Mucosa of rectum (tissue), 2 donors: ENCODE measurements around the gene HTR3A.

Experiments
- H3K27ac ChIP-seq, 2 donors: one replicate each; pipeline ENCODE4 v1.7.0; 2013; ENCODE audit warnings: inconsistent platforms in 2 of 2, low read depth in 2 of 2, low read length in 2 of 2
- H3K27me3 ChIP-seq, 2 donors: one replicate each; pipeline ENCODE4 v1.7.0; 2013; ENCODE audit warnings: low read length in 2 of 2; ENCODE audit not compliant: control insufficient read depth in 2 of 2, insufficient read depth in 2 of 2
- H3K36me3 ChIP-seq, 2 donors: one replicate each; pipeline ENCODE4 v1.7.0; 2013; ENCODE audit warnings: low read length in 2 of 2; ENCODE audit not compliant: control insufficient read depth in 2 of 2, insufficient read depth in 2 of 2
- H3K4me1 ChIP-seq, 2 donors: one replicate each; pipeline ENCODE4 v1.7.0; 2013; ENCODE audit warnings: low read length in 2 of 2, mild to moderate bottlenecking in 1 of 2; ENCODE audit not compliant: control insufficient read depth in 2 of 2, insufficient read depth in 2 of 2
- H3K4me3 ChIP-seq, 2 donors: one replicate each; pipeline ENCODE4 v1.7.0; 2013; ENCODE audit warnings: low read length in 2 of 2
- H3K9ac ChIP-seq, 2 donors: one replicate each; pipeline ENCODE4 v1.7.0; 2013; ENCODE audit warnings: low read length in 2 of 2, low read depth in 1 of 2, mild to moderate bottlenecking in 1 of 2
- H3K9me3 ChIP-seq, 2 donors: one replicate each; pipeline ENCODE4 v1.7.0; 2013; ENCODE audit warnings: low read length in 2 of 2; ENCODE audit not compliant: control insufficient read depth in 2 of 2
- donor health status: healthy.
- donor health status: Normal muscosa, but diverticular disease.

The HTR3A gene

GRCh38 chr11:113977071-113977490 lies 2.2 kb downstream of the HTR3A start:
- H3K9ac ChIP-seq, result no peak overlapping the region
- H3K9me3 ChIP-seq, result no peaks in the 10 kb centered on the region
- H3K27ac ChIP-seq, result no peak overlapping the region
- H3K4me3 ChIP-seq, result no peak overlapping the region
- no peaks in the 10 kb centered on the region for H3K36me3 ChIP-seq
- peaks cover 10 to 15% of the 10 kb centered on the region in 2 donors for H3K27me3 ChIP-seq
- peaks cover 0 to 7% of the 10 kb centered on the region in 2 donors for H3K4me1 ChIP-seq

GRCh38 chr11:113977701-113978100 lies 2.8 kb downstream of the HTR3A start:
- Histone ChIP-seq H3K4me3 (no peak overlapping the region), H3K27ac (no peak overlapping the region), H3K4me1 (peaks cover 0 to 7% of the 10 kb centered on the region in 2 donors), H3K9ac (no peak overlapping the region), H3K9me3 (no peaks in the 10 kb centered on the region), H3K27me3 (peaks cover 10 to 15% of the 10 kb centered on the region in 2 donors), H3K36me3 (no peaks in the 10 kb centered on the region)

GRCh38 chr11:113979431-113979830 lies 4.5 kb downstream of the HTR3A start:
- H3K9me3 ChIP-seq, result no peaks in the 10 kb centered on the region
- peaks cover 0 to 7% of the 10 kb centered on the region in 2 donors for H3K4me1 ChIP-seq
- no peaks in the 10 kb centered on the region for H3K36me3 ChIP-seq
- no peak overlapping the region for H3K4me3 ChIP-seq
- H3K9ac ChIP-seq, result no peak overlapping the region
- no peak overlapping the region for H3K27ac ChIP-seq
- peaks cover 10 to 15% of the 10 kb centered on the region in 2 donors for H3K27me3 ChIP-seq

- H3K27me3 ChIP-seq, result peaks cover 5 to 11% of the 10 kb centered on the region in 2 donors
- H3K4me1 ChIP-seq, result no peaks in the 10 kb centered on the region
- no peak overlapping the region for H3K9ac ChIP-seq
- H3K27ac ChIP-seq, result no peak overlapping the region
- no peaks in the 10 kb centered on the region for H3K9me3 ChIP-seq
- no peak overlapping the region for H3K4me3 ChIP-seq
- H3K36me3 ChIP-seq, result no peaks in the 10 kb centered on the region
These were observed 5.9 kb downstream of the HTR3A start for GRCh38 chr11:113980785-113981184.

GRCh38 chr11:113982306-113982705 lies 7.4 kb downstream of the HTR3A start:
- Histone ChIP-seq H3K9ac (no peak overlapping the region), H3K36me3 (no peaks in the 10 kb centered on the region), H3K27me3 (peaks cover 5 to 8% of the 10 kb centered on the region in 2 donors), H3K4me1 (no peaks in the 10 kb centered on the region), H3K4me3 (no peak overlapping the region), H3K9me3 (no peaks in the 10 kb centered on the region), H3K27ac (no peak overlapping the region)

- no peaks in the 10 kb centered on the region for H3K4me1 ChIP-seq
- H3K36me3 ChIP-seq, result no peaks in the 10 kb centered on the region
- H3K27me3 ChIP-seq, result peaks cover 0 to 6% of the 10 kb centered on the region in 2 donors
- H3K27ac ChIP-seq, result no peak overlapping the region
- no peak overlapping the region for H3K4me3 ChIP-seq
- no peak overlapping the region for H3K9ac ChIP-seq
- H3K9me3 ChIP-seq, result no peaks in the 10 kb centered on the region
These were observed 9.9 kb downstream of the HTR3A start for GRCh38 chr11:113984781-113985180.

GRCh38 chr11:113985906-113986305 lies 11.0 kb downstream of the HTR3A start:
- H3K36me3 ChIP-seq, result no peaks in the 10 kb centered on the region

GRCh38 chr11:113986351-113987140 lies 11.6 kb downstream of the HTR3A start:
- Histone ChIP-seq H3K9ac (no peak overlapping the region), H3K27me3 (no peaks in the 10 kb centered on the region), H3K36me3 (no peaks in the 10 kb centered on the region), H3K9me3 (no peaks in the 10 kb centered on the region), H3K27ac (no peak overlapping the region), H3K4me1 (no peaks in the 10 kb centered on the region), H3K4me3 (no peak overlapping the region)

More at GRCh38 chr11:113985906-113986305, 11.0 kb downstream of the HTR3A start:
- H3K4me3 ChIP-seq, result no peak overlapping the region
- no peak overlapping the region for H3K27ac ChIP-seq
- no peaks in the 10 kb centered on the region for H3K4me1 ChIP-seq
- H3K9ac ChIP-seq, result no peak overlapping the region
- H3K9me3 ChIP-seq, result no peaks in the 10 kb centered on the region
- peaks cover 0 to 3% of the 10 kb centered on the region in 2 donors for H3K27me3 ChIP-seq

- peaks cover 2% of the 10 kb centered on the region in 2 donors for H3K27me3 ChIP-seq
- H3K9ac ChIP-seq, result no peak overlapping the region
- H3K4me1 ChIP-seq, result no peaks in the 10 kb centered on the region
- no peak overlapping the region for H3K4me3 ChIP-seq
- no peaks in the 10 kb centered on the region for H3K9me3 ChIP-seq
- H3K27ac ChIP-seq, result no peak overlapping the region
- H3K36me3 ChIP-seq, result no peaks in the 10 kb centered on the region
These were observed 14.5 kb downstream of the HTR3A start for GRCh38 chr11:113989381-113989780.

- peaks cover 2% of the 10 kb centered on the region in 2 donors for H3K27me3 ChIP-seq
- no peaks in the 10 kb centered on the region for H3K9me3 ChIP-seq
- no peak overlapping the region for H3K9ac ChIP-seq
- H3K36me3 ChIP-seq, result no peaks in the 10 kb centered on the region
- H3K4me1 ChIP-seq, result no peaks in the 10 kb centered on the region
- no peak overlapping the region for H3K4me3 ChIP-seq
- no peak overlapping the region for H3K27ac ChIP-seq
These were observed 15.0 kb downstream of the HTR3A start for GRCh38 chr11:113989916-113990315.
